Fibroblast of skin of right quadriceps (primary cell): ENCODE data around the gene OR9A2.
"Not testable (repeated sequence)": the region's sequence is repeated elsewhere in the genome, so short reads cannot be mapped to it uniquely, and the experiment has no call there.

Experiments
- DNase-seq: peaks from one replicate; pipeline ENCODE4 v3.0.0-alpha.2; 2013

OR9A2 gene

GRCh38 chr7:143016996-143017395 lies 9.9 kb downstream of the OR9A2 start:
- DNase-seq, result no peak

- peak; percentile 48 for DNase-seq
These were observed 10.9 kb downstream of the OR9A2 start for GRCh38 chr7:143015926-143016490.

- no peak for DNase-seq
These were observed 11.8 kb downstream of the OR9A2 start for GRCh38 chr7:143015084-143015483.

- DNase-seq, result peak; percentile 77
These were observed 13.0 kb downstream of the OR9A2 start for GRCh38 chr7:143013893-143014292.

- no peak for DNase-seq
These were observed 13.5 kb downstream of the OR9A2 start for GRCh38 chr7:143013473-143013872.

GRCh38 chr7:143012409-143012808 lies 14.5 kb downstream of the OR9A2 start:
- no peak for DNase-seq

- no peak for DNase-seq
These were observed 14.9 kb downstream of the OR9A2 start for GRCh38 chr7:143012001-143012400.

GRCh38 chr7:143008007-143008901 lies 18.7 kb downstream of the OR9A2 start:
- DNase-seq, result peak; percentile 50

- DNase-seq, result no peak
These were observed 21.2 kb downstream of the OR9A2 start for GRCh38 chr7:143005632-143006260.

- peak; percentile 25 for DNase-seq
These were observed 23.4 kb downstream of the OR9A2 start for GRCh38 chr7:143003393-143004051.

- no peak for DNase-seq
These were observed 24.0 kb downstream of the OR9A2 start for GRCh38 chr7:143002898-143003297.

- no peak for DNase-seq
These were observed 24.8 kb downstream of the OR9A2 start for GRCh38 chr7:143002106-143002505.

GRCh38 chr7:143000648-143001047 lies 26.3 kb downstream of the OR9A2 start:
- DNase-seq, result no peak

GRCh38 chr7:142999793-143000192 lies 27.1 kb downstream of the OR9A2 start:
- DNase-seq, result no peak

GRCh38 chr7:142998966-142999365 lies 28.0 kb downstream of the OR9A2 start:
- no peak for DNase-seq

- DNase-seq, result no peak
These were observed 29.4 kb downstream of the OR9A2 start for GRCh38 chr7:142997456-142997989.

GRCh38 chr7:142992427-142992826 lies 34.5 kb downstream of the OR9A2 start:
- DNase-seq, result no peak

- DNase-seq, result no peak
These were observed 42.6 kb downstream of the OR9A2 start for GRCh38 chr7:142984297-142984696.

GRCh38 chr7:142983825-142984224 lies 43.1 kb downstream of the OR9A2 start:
- DNase-seq, result no peak

- DNase-seq, result not testable (repeated sequence)
These were observed 48.5 kb downstream of the OR9A2 start for GRCh38 chr7:142978402-142978801.
